ENCODE measurements around the gene CADPS2. TPM values are rescaled to one million over a fixed set of nuclear protein-coding genes. Genes with fewer than 3 reads are reported as not detected.
"Not testable (repeated sequence)": the region's sequence is repeated elsewhere in the genome, so short reads cannot be mapped to it uniquely, and the experiment has no call there.

CADPS2 gene
- total and polyA plus RNA-seq, 8 donors, result 34.2 to 83.4 (median 64.6) TPM

- Histone ChIP-seq H3K27me3 (no peaks in the 10 kb centered on the region), H3K27ac (no peak overlapping the region), H3K4me1 (no peaks in the 10 kb centered on the region), H3K36me3 (no peaks in the 10 kb centered on the region), H3K9me3 (peaks cover 0 to 3% of the 10 kb centered on the region in 2 donors), H3K4me3 (no peak overlapping the region)
- no peak for TF ChIP-seq CTCF (IDR thresholded peaks at IDR 0.05)
- ATAC-seq (no peak), DNase-seq (no peak)
- intact Hi-C loops (cut with DNase I), result no loop called here
Observed at GRCh38 chr7:122689346-122690109, 196.7 kb downstream of the CADPS2 start.

- intact Hi-C loops (cut with DNase I), result no loop called here
- Histone ChIP-seq H3K27ac (no peak overlapping the region), H3K36me3 (no peaks in the 10 kb centered on the region), H3K4me1 (no peaks in the 10 kb centered on the region), H3K27me3 (no peaks in the 10 kb centered on the region), H3K9me3 (peaks cover 0 to 3% of the 10 kb centered on the region in 2 donors), H3K4me3 (no peak overlapping the region)
- no peak for TF ChIP-seq CTCF (IDR thresholded peaks at IDR 0.05)
- ATAC-seq, result no peak
- no peak for DNase-seq
Observed at GRCh38 chr7:122688400-122688998, 197.8 kb downstream of the CADPS2 start.

- Histone ChIP-seq H3K27ac (no peak overlapping the region), H3K27me3 (no peaks in the 10 kb centered on the region), H3K36me3 (no peaks in the 10 kb centered on the region), H3K4me1 (no peaks in the 10 kb centered on the region), H3K4me3 (no peak overlapping the region), H3K9me3 (peaks cover 0 to 2% of the 10 kb centered on the region in 2 donors)
- TF ChIP-seq CTCF (IDR thresholded peaks at IDR 0.05), result no peak
- intact Hi-C loops (cut with DNase I), result no loop called here
- ATAC-seq, result no peak
- no peak for DNase-seq
Observed at GRCh38 chr7:122686360-122686878, 199.8 kb downstream of the CADPS2 start.

GRCh38 chr7:122684504-122684903 is 201.8 kb downstream of the CADPS2 start:
- Histone ChIP-seq H3K9me3 (no peaks in the 10 kb centered on the region), H3K36me3 (no peaks in the 10 kb centered on the region), H3K27ac (no peak overlapping the region), H3K4me1 (no peaks in the 10 kb centered on the region), H3K27me3 (no peaks in the 10 kb centered on the region), H3K4me3 (no peak overlapping the region)
- no peak for DNase-seq
- intact Hi-C loops (cut with DNase I), result no loop called here
- no peak for TF ChIP-seq CTCF (IDR thresholded peaks at IDR 0.05)
- ATAC-seq, result no peak

- no peak overlapping the region for H3K4me3 ChIP-seq
- H3K27me3 ChIP-seq, result no peaks in the 10 kb centered on the region
- intact Hi-C loops (cut with DNase I), result no loop called here
- H3K9me3 ChIP-seq, result no peaks in the 10 kb centered on the region
- ATAC-seq (peak; percentile 37), DNase-seq (peak in 2 of 4 donors; percentile 35 to 61)
- H3K27ac ChIP-seq, result no peak overlapping the region
- no peaks in the 10 kb centered on the region for H3K4me1 ChIP-seq
- TF ChIP-seq CTCF (IDR thresholded peaks at IDR 0.05), result no peak
- H3K36me3 ChIP-seq, result no peaks in the 10 kb centered on the region
Observed at GRCh38 chr7:122682815-122683550, 203.3 kb downstream of the CADPS2 start.

GRCh38 chr7:122681186-122681585 is 205.1 kb downstream of the CADPS2 start:
- intact Hi-C loops (cut with DNase I); H3K27ac ChIP-seq; ATAC-seq; H3K4me3 ChIP-seq; H3K4me1 ChIP-seq; DNase-seq; H3K9me3 ChIP-seq; H3K27me3 ChIP-seq; H3K36me3 ChIP-seq: not testable (repeated sequence)
